H1 (cell line): ENCODE data around the gene SCIMP. TPM values are rescaled to one million over a fixed set of nuclear protein-coding genes. Genes with fewer than 3 reads are reported as not detected.

ENCODE experiments used
- CTCF ChIA-PET: fragments of 300-600 bp; sonication (Branson Sonifier 250); formaldehyde crosslinking; loops from one replicate; lab custom pipeline; 2021; ENCODE audit not compliant: partially characterized antibody; lab: Charles Lee
- POLR2A ChIA-PET: fragments of 300-600 bp; sonication (Branson Sonifier 250); formaldehyde crosslinking; loops from one replicate; lab custom pipeline; 2021; ENCODE audit warnings: inconsistent platforms; ENCODE audit not compliant: partially characterized antibody; lab: Charles Lee
- DNase-seq, 2 experiments: peaks; one replicate each; pipeline versions ENCODE4 v3.0.0 to v3.0.0-alpha.2; 2010 to 2022; ENCODE audit warnings: low spot score in 2 of 2, low read depth in 1 of 2, mixed read lengths in 1 of 2
- FAIRE-seq: peaks from 2 replicates; lab custom pipeline; 2011; peaks lifted over from hg19 to GRCh38; lab: Jason Lieb, UNC
- H2AFZ ChIP-seq: 2 replicates; pipeline ENCODE4 v1.8.1; 2012; ENCODE audit warnings: low read length, inconsistent platforms
- H2AK5ac ChIP-seq: 2 replicates; pipeline ENCODE4 v1.6.1; 2013; ENCODE audit warnings: low read depth, low read length
- H2BK120ac ChIP-seq: replicated peaks from 2 replicates; pipeline ENCODE3; 2013; ENCODE audit warnings: low read depth, low read length, inconsistent platforms
- H2BK12ac ChIP-seq: 2 replicates; pipeline ENCODE4 v1.6.1; 2013; ENCODE audit warnings: low read depth, low read length
- H2BK15ac ChIP-seq: 2 replicates; pipeline ENCODE4 v1.6.1; 2013; ENCODE audit warnings: low read length
- H2BK20ac ChIP-seq: 2 replicates; pipeline ENCODE4 v1.6.1; 2013; ENCODE audit warnings: low read length
- H2BK5ac ChIP-seq: 2 replicates; pipeline ENCODE4 v1.6.1; 2013; ENCODE audit warnings: low read depth, low read length
- H3K14ac ChIP-seq: 2 replicates; pipeline ENCODE4 v1.6.1; 2013; ENCODE audit warnings: inconsistent platforms; ENCODE audit not compliant: insufficient read length
- H3K18ac ChIP-seq: 2 replicates; pipeline ENCODE4 v1.6.1; 2013; ENCODE audit warnings: low read length; ENCODE audit errors: extremely low read depth
- H3K23ac ChIP-seq: 2 replicates; pipeline ENCODE4 v1.6.1; 2013; ENCODE audit warnings: inconsistent platforms; ENCODE audit not compliant: insufficient read length
- H3K23me2 ChIP-seq: 2 replicates; pipeline ENCODE4 v1.6.1; 2013; ENCODE audit warnings: low read depth, low read length
- H3K27ac ChIP-seq: 2 replicates; pipeline ENCODE4 v1.6.1; 2011; ENCODE audit warnings: low read depth, low read length, inconsistent platforms
- H3K27me3 ChIP-seq, 4 experiments: replicated peaks in 1 of 4; 1 replicate in 1 of 4; 2 replicates in 3 of 4; pipeline versions ENCODE4 v1.6.1 to v1.8.1; 2011 to 2013; ENCODE audit warnings: low read length in 3 of 4, mild to moderate bottlenecking in 3 of 4, inconsistent platforms in 2 of 4, mixed read lengths in 2 of 4, moderate library complexity in 1 of 4; ENCODE audit not compliant: control insufficient read depth in 3 of 4, insufficient read depth in 3 of 4; ENCODE audit errors: extremely low read depth in 1 of 4
- H3K36me3 ChIP-seq, 4 experiments: 2 replicates each; pipeline versions ENCODE4 v1.6.1 to v1.8.1; 2011 to 2013; ENCODE audit warnings: mild to moderate bottlenecking in 4 of 4, low read length in 3 of 4, moderate library complexity in 2 of 4, control low read depth in 1 of 4, inconsistent platforms in 1 of 4; ENCODE audit not compliant: insufficient read depth in 4 of 4, control insufficient read depth in 2 of 4
- H3K4ac ChIP-seq: replicated peaks from 2 replicates; pipeline ENCODE3; 2013; ENCODE audit warnings: low read length, low read depth, mixed read lengths, inconsistent platforms; ENCODE audit not compliant: insufficient read length
- H3K4me1 ChIP-seq, 4 experiments: replicated peaks in 1 of 4; 1 replicate in 1 of 4; 2 replicates in 3 of 4; pipeline versions ENCODE4 v1.6.1 to v1.8.1; 2011 to 2013; ENCODE audit warnings: low read length in 3 of 4, inconsistent platforms in 2 of 4, mixed read lengths in 1 of 4; ENCODE audit not compliant: insufficient read depth in 4 of 4, control insufficient read depth in 3 of 4
- H3K4me2 ChIP-seq, 2 experiments: 2 replicates each; pipeline versions ENCODE4 v1.6.1 to v1.8.1; 2011 to 2013; ENCODE audit warnings: low read depth in 2 of 2, low read length in 2 of 2, control low read depth in 1 of 2, inconsistent platforms in 1 of 2, mild to moderate bottlenecking in 1 of 2; ENCODE audit not compliant: insufficient read depth in 1 of 2
- H3K4me3 ChIP-seq, 4 experiments: fragments of 200-600, 300-600 bp in 1 of 4; sonication (generic), shearing (Covaris generic), sonication (Bioruptor Twin) in 1 of 4; 2 replicates each; pipeline versions ENCODE4 v1.5.1 to v1.8.1; 2011 to 2016; ENCODE audit warnings: low read length in 4 of 4, low read depth in 3 of 4, control low read depth in 2 of 4, inconsistent platforms in 2 of 4, mild to moderate bottlenecking in 2 of 4, mixed read lengths in 1 of 4, moderate library complexity in 1 of 4; ENCODE audit not compliant: insufficient read depth in 2 of 4; ENCODE audit errors: extremely low read depth in 1 of 4
- H3K56ac ChIP-seq: replicated peaks from 2 replicates; pipeline ENCODE3; 2013; ENCODE audit warnings: low read depth, mild to moderate bottlenecking, mixed read lengths, low read length, inconsistent platforms; ENCODE audit not compliant: insufficient read length
- H3K79me1 ChIP-seq: 2 replicates; pipeline ENCODE4 v1.6.1; 2013; ENCODE audit warnings: low read depth, low read length, control low read depth
- H3K79me2 ChIP-seq, 2 experiments: 2 replicates each; pipeline versions ENCODE4 v1.6.1 to v1.8.1; 2012 to 2013; ENCODE audit warnings: low read length in 2 of 2, mild to moderate bottlenecking in 2 of 2, inconsistent platforms in 1 of 2; ENCODE audit not compliant: insufficient read depth in 2 of 2, control insufficient read depth in 1 of 2
- H3K9ac ChIP-seq, 4 experiments: replicated peaks in 1 of 4; 1 replicate in 1 of 4; 2 replicates in 3 of 4; pipeline versions ENCODE4 v1.6.1 to v1.8.1; 2011 to 2013; ENCODE audit warnings: low read depth in 3 of 4, low read length in 3 of 4, control low read depth in 2 of 4, mild to moderate bottlenecking in 2 of 4, moderate library complexity in 2 of 4, inconsistent platforms in 1 of 4; ENCODE audit errors: extremely low read depth in 1 of 4
- H3K9me3 ChIP-seq, 2 experiments: 2 replicates each; pipeline versions ENCODE4 v1.6.1 to v1.8.1; 2012 to 2013; ENCODE audit warnings: mild to moderate bottlenecking in 2 of 2, moderate library complexity in 2 of 2, control low read depth in 1 of 2, inconsistent platforms in 1 of 2, low read depth in 1 of 2, low read length in 1 of 2, mixed read lengths in 1 of 2; ENCODE audit not compliant: insufficient read depth in 2 of 2
- H4K20me1 ChIP-seq, 2 experiments: replicated peaks in 1 of 2; 2 replicates each; pipeline versions ENCODE3 to v1.8.1; 2011 to 2013; ENCODE audit warnings: inconsistent platforms in 2 of 2, low read length in 2 of 2, mild to moderate bottlenecking in 1 of 2; ENCODE audit not compliant: insufficient read depth in 2 of 2, control insufficient read depth in 1 of 2
- H4K5ac ChIP-seq: 2 replicates; pipeline ENCODE4 v1.6.1; 2013; ENCODE audit warnings: low read length, low read depth, mixed read lengths, inconsistent platforms; ENCODE audit not compliant: insufficient read length
- H4K8ac ChIP-seq: 2 replicates; pipeline ENCODE4 v1.8.0; 2013; ENCODE audit warnings: mild to moderate bottlenecking, moderate library complexity, low read length, inconsistent platforms; ENCODE audit not compliant: insufficient read depth; ENCODE audit errors: extremely low read depth
- H4K91ac ChIP-seq: replicated peaks from 2 replicates; pipeline ENCODE3; 2013; ENCODE audit warnings: low read length, mixed read lengths, inconsistent platforms; ENCODE audit not compliant: insufficient read length
- EZH2 ChIP-seq: fragments of 200-600 bp; sonication (generic); IDR thresholded peaks from 2 replicates; pipeline ENCODE4 v1.7.1; 2012; ENCODE audit warnings: low read depth, mild to moderate bottlenecking, moderate library complexity, low read length, inconsistent platforms; ENCODE audit not compliant: severe bottlenecking
- TBP ChIP-seq: IDR thresholded peaks from 2 replicates; pipeline ENCODE4 v1.6.1; 2011; ENCODE audit warnings: low read depth, low read length, improper control_type of control experiment
- WGBS, 2 experiments: shearing (Covaris generic) in 1 of 2; methylation state at CpG; one replicate each; pipeline versions ENCODE4 v1.1.6 to v1.1.7; 2013 to 2015; ENCODE audit warnings: low lambda C conversion rate in 2 of 2, mixed read lengths in 2 of 2, inconsistent platforms in 1 of 2, low coverage in 1 of 2, missing lambda C conversion rate in 1 of 2; ENCODE audit not compliant: insufficient replicate concordance in 2 of 2, insufficient coverage in 1 of 2, insufficient read length in 1 of 2; ENCODE audit errors: extremely low coverage in 1 of 2, missing lambda C conversion rate in 1 of 2; 5-methylcytosine and 5-hydroxymethylcytosine counted together
- polyA plus RNA-seq, 7 experiments: library from polyadenylated mRNA; depleted of rRNA in 3 of 7; stranded (reverse) in 5 of 7; unstranded in 2 of 7; fragments of >200 nt in 5 of 7; fragments of 200-250 nt in 2 of 7; gene quantifications; 1 replicate in 5 of 7; 2 replicates in 1 of 7; 4 replicates in 1 of 7; pipeline versions ENCODE4 v1.2.1 to v1.2.3, GENCODE V29; 2011 to 2013; ENCODE audit warnings: missing spikeins in 2 of 7, mixed read lengths in 2 of 7
- total RNA-seq: library from RNA; stranded (reverse); fragmentation: NEBNext Ultra II Directional; extraction: Animal tissue kit (Norgen Biotek cat#: 25700); gene quantifications from 2 replicates; pipeline ENCODE4 v1.2.1, GENCODE V29; 2021

The SCIMP gene
- total and polyA plus RNA-seq, 2 of the 8 experiments (the other 6 are each of a cell fraction or from before 2014, with no cell fraction given): not detected

GRCh38 chr17:5269241-5269960, 34.7 kb upstream of the SCIMP start:
- no peak overlapping the region; a peak in 1 of 7 replicates for H3K9ac ChIP-seq

More at GRCh38 chr17:5269241-5269960, 34.7 kb upstream of the SCIMP start:
- no peak overlapping the region for H3K27ac ChIP-seq
- H3K4me2 ChIP-seq: no peak overlapping the region
- no peak overlapping the region for H3K4ac ChIP-seq
- H4K5ac ChIP-seq: no peak overlapping the region
- H2AK5ac ChIP-seq: no peak overlapping the region
- H4K8ac ChIP-seq: no peak overlapping the region
- DNase-seq (no peak), FAIRE-seq (no peak)
- no peaks in the 10 kb centered on the region for H3K79me1 ChIP-seq
- no peak overlapping the region for H2BK15ac ChIP-seq
- H3K18ac ChIP-seq: no peak overlapping the region
- H3K4me3 ChIP-seq: no peak overlapping the region
- no peaks in the 10 kb centered on the region for H3K79me2 ChIP-seq
- H3K27me3 ChIP-seq: no peaks in the 10 kb centered on the region
- no peaks in the 10 kb centered on the region for H4K20me1 ChIP-seq
- H4K91ac ChIP-seq: no peak overlapping the region
- H3K4me1 ChIP-seq: no peaks in the 10 kb centered on the region
- no peak overlapping the region for H3K56ac ChIP-seq
- no peaks in the 10 kb centered on the region for H3K23me2 ChIP-seq
- H3K36me3 ChIP-seq: no peaks in the 10 kb centered on the region
- H2BK120ac ChIP-seq: no peak overlapping the region
- TF ChIP-seq EZH2 (no peak), TBP (no peak)
- no peak overlapping the region for H2AFZ ChIP-seq
- POLR2A ChIA-PET: interaction anchor here (0.5 kb wide), 1 partner anchor 16 kb away, joined by 3 read pairs; no protein-coding TSS in a partner anchor
- no peak overlapping the region for H2BK5ac ChIP-seq
- H3K23ac ChIP-seq: no peak overlapping the region
- H2BK20ac ChIP-seq: no peak overlapping the region
- H3K14ac ChIP-seq: no peak overlapping the region
- H3K9me3 ChIP-seq: no peaks in the 10 kb centered on the region
- CTCF ChIA-PET: interaction anchor here (0.7 kb wide), 1 partner anchor 32 kb away, joined by 4 read pairs; no protein-coding TSS in a partner anchor
- WGBS, 2 experiments: 87% methylated on average over 4 of the region's 4 CpGs; no CpG with 5 or more reads in 1 of the 2 experiments
- no peak overlapping the region for H2BK12ac ChIP-seq
